SH-SY5Y (cell line): Measurements from ENCODE around the gene LMAN1.

Source experiments
- GATA2 ChIP-seq: IDR thresholded peaks from 2 replicates; pipeline ENCODE4 v1.6.1; 2011; ENCODE audit warnings: mild to moderate bottlenecking, low read depth, low read length
- GATA3 ChIP-seq: IDR thresholded peaks from 2 replicates; pipeline ENCODE4 v1.6.1; 2011; ENCODE audit warnings: low read depth, mild to moderate bottlenecking, low read length, moderate library complexity

- TF ChIP-seq GATA2: no peak
- TF ChIP-seq GATA3: no peak
These were observed 33.1 kb downstream of the LMAN1 start for GRCh38 chr18:59325965-59326364.
